Measurements from ENCODE around the gene PRSS38.
"Not testable (repeated sequence)": the region's sequence is repeated elsewhere in the genome, so short reads cannot be mapped to it uniquely, and the experiment has no call there.

PRSS38 gene

GRCh38 chr1:227846265-227846858 is 30.9 kb downstream of the PRSS38 start:
- no peak for DNase-seq

DNA sequence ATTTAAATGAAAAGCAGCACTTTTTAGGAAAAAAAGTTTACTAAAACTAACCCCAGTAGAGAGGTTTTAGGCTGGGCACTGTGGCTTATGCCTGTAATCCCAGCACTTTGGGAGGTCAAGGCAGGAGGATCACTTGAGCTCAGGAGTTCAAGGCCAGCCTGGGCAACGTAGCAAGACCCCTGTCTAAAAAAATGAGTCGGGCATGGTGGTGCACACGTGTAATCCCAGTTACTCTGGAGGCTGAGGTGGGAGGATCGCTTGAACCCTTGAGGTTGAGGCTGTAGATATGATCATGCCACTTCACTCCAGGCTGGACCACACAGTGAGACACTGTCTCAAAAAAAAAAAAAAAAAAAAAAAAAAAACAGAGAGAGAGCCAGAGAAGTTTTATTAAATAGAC is 31.6 kb downstream of the PRSS38 start:
- not testable (repeated sequence) for DNase-seq

DNA sequence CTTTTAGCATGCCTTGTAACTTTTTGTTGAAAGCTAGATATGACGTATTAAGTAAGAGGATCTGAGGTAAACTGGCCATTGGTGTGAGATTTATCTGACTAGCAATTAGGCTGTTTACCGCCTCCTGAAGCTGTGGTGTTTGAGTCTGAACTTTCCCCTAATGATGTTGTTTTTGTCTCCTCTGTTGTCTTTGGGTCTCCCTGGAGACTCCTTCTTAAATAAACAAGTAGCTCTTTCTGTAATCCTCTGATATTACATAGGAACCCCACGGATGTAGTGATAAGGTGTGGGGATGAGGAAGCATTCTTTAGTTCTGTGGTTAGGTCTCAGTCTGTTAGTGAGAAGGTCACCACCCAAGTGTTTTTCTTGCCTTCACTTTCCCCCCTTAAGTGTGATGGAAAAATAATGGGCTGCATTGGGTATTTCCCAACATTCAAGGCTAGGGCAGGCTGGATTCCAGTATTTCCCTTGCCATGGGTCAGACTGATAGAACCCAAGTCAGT is 33.0 kb downstream of the PRSS38 start:
- DNase-seq, result no peak

GRCh38 chr1:227849251-227849650 is 33.8 kb downstream of the PRSS38 start:
- DNase-seq, result peak in 1 of 6 experiments; percentile 9

- no peak for DNase-seq
Observed at GRCh38 chr1:227854189-227854588, 38.7 kb downstream of the PRSS38 start.

- DNase-seq, result no peak
Observed at GRCh38 chr1:227855687-227856086, 40.2 kb downstream of the PRSS38 start.

- DNase-seq, result no peak
Observed at GRCh38 chr1:227856147-227856858, 40.8 kb downstream of the PRSS38 start.

- no peak for DNase-seq
Observed at GRCh38 chr1:227864882-227865281, 49.4 kb downstream of the PRSS38 start.

DNA sequence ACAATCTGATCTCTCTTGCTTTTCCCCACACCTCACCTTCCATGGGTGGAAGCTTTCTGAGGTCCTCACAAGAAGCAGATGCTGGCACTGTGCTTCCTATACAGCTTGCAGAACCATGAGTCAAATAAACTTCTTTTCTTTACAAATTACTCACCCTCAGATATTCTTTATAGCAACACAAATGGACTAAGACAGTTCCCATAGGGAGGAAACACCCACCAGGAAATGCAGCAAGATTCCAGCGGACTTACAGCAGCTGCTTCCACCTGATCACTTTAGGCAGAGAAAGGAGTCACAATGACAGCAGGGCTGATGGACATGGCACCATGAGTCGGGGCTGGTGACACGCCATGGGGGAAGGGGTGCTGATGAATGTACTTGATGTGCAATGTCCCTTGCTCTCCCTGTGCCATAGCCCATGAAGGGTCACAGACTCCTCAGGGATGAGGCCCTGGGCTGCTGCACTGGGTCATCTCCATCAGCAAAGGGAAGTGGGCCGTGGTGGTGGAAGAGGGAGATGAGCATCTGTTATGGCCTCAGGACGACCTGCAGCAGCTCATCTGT is 53.9 kb downstream of the PRSS38 start:
- no peak for DNase-seq

GRCh38 chr1:227869851-227870305 is 54.4 kb downstream of the PRSS38 start:
- peak in 2 of 6 experiments; percentile 24 to 33 for DNase-seq

- no peak for DNase-seq
Observed at GRCh38 chr1:227870366-227870765, 54.9 kb downstream of the PRSS38 start.

DNA sequence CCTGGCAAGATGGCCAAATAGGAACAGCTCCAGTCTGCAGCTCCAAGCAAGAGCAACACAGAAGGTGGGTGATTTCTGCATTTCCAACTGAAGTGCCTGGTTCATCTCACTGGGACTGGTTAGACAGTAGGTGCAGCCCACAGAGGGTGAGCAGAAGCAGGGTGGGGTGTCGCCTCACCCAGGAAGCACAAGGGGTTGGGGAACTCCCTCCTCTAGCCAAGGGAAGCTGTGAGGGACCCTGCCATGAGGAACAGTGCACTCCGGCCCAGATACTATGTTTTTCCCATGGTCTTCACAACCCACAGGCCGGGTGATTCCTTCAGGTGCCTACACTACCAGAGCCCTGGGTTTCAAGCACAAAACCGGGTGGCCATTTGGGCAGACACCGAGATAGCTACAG is 56.4 kb downstream of the PRSS38 start:
- DNase-seq, result not testable (repeated sequence)

GRCh38 chr1:227877810-227878209 is 62.3 kb downstream of the PRSS38 start:
- DNase-seq, result not testable (repeated sequence)

DNA sequence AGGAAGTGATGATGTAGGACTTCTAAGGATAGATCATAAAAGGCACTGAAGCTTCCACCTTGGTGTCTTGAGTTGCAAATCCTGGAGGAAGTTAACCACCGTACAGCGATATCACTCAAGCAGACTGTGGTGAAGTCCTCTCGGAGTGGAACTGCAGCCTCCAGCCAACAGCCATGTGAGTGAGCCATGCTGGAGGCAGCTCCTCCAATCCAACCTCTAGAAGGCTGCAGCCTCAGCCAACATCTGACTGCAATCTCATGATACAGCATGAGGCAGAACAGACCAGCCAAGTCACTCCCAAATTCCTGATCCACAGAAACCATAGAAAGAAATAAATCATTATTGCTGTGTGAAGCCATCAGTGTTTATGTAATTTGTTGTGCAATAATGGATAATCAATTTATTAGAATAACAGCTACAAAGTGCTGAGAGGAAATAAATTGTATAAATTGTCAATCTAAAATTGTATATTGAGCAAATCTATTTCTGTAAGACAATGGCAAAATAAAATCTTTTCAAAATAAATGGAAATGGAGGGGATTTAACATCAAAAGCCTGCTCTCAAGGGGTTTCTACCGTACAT is 65.0 kb downstream of the PRSS38 start:
- DNase-seq, result no peak

DNA sequence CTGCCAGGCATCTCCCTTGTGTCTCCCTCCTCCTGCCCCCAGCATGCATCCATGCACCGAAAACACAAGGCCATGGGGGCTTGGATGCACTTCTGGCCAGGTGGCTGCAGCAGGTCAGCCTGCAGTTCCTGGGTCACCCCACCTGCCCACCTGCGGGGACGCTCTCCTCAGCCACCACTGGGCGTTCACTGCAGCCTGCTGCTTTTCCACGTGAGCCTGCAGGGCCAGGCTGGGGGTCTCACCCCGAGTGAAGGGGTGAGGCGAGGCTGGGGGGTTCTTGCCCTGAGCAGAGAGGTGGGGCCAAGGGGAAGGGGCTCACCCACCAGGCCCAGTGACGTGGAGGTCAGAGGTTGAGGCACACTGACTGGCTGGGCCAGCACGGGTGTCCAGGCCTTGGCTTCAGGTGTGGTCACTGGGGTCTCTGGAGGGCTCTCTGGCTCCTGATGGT is 67.6 kb downstream of the PRSS38 start:
- no peak for DNase-seq

GRCh38 chr1:227883641-227884301 is 68.3 kb downstream of the PRSS38 start:
- DNase-seq, result no peak

DNA sequence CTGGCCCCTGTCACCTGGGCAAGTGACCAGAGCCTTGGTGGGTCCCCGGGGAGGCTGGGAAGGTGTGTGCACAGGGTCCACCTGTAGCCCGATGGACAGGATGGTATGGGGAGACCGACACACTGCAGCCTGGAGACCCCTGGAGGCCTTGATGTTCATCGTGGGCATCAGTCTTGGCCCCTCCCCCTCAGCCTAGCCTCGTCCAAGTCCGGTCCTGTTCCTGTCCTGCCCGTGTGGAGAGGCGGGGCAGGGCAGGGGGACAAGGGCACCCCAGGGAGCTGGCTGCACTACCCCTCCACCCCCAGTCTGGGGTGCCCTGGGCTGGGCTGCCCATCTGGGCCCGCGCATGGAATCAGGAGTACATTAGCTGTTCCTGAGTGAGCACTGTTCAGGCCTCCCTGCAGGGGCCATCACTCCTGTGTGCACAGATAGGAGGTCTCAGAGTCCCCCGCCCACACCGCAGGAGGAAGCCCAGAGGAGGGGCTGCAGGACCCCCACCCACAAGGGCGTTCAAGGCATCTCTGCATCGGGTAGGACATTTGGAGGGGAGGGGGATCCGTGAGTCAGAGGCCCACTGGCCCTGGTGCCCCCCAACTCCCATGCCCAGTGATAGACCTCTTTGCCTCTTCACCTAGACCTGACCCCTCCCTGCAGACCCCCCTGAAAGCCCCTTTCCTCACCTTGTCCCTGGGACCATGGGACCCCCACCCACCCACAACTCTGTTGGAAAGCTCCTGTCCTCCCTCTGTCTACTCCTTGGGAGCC is 69.1 kb downstream of the PRSS38 start:
- DNase-seq, result no peak

DNA sequence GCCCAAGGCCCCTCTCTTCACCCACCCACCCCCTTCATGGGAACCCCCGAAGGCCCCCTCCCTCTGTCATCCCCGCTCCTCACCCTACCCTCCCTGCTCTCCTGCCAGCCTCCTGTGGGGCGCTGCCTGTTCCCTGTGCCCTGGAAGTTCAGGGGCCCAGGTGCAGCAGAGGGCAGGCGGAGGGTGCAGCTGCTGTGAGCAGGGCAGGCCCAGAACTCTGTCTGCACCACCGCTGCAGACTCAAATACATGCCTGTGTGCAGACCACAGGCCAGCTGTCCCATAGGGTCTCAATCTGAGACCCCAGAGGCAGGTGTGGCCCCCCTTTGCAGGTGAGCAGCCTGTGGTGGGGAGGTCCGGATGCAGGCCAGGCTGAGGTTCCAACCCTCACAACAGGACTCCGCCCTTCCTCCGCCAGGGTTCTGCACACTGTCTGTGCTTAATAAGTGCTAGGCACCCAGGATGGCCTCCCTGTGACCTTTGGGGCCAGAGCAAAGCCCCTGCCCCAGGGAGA is 69.7 kb downstream of the PRSS38 start:
- peak in 3 of 6 experiments; percentile 11 to 51 (median 28) for DNase-seq

DNA sequence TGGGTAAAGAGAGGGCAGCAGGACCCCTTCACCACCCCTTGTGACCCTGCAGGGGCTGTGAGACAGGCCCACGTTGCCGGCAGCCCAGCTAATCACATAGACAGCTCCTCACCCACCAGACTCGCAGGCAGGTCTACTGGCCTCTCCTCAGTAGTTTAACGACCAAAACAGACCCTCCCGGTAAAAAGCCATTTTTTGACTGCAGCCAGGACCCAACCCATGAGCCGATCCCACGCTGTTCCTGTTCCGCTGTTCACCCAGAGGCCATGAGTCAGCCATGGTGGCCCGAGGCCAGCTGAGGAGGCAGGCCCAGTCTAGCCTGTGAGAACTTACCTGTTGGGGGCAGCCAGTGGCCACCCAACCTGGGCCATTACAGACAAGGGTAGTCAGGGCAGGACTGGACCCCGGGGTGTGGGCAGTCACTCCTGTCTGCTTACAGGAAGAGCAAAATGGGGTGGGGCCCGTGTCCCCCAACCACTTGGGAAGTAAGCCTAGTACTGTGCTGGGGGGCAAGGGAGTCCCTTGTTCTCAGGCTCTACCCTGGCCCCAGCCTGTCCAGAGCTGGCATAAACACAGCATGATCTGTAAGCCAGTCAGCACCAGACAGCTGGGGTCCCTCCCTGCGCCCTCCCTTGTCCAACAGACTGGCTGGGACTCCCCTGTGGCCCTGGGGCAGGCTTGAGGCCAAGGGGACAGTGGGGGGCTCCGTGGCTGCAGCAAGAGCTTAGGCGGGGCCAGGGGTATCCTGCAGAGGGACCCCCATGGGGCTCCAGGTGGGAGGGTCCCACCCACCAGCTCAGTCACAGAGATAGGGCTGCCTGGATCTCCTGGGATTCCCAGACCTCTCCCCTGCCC is 70.4 kb downstream of the PRSS38 start:
- DNase-seq, result no peak

GRCh38 chr1:227886503-227886961 is 71.1 kb downstream of the PRSS38 start:
- no peak for DNase-seq
